Endodermal cell (in vitro differentiated cells): ENCODE data around the gene PDE8A. TPM values are rescaled to one million over a fixed set of nuclear protein-coding genes. Genes with fewer than 3 reads are reported as not detected.

Source experiments
- DNase-seq: peaks from one replicate; pipeline ENCODE4 v3.0.0-alpha.2; 2017
- H3K27ac ChIP-seq: 2 replicates; pipeline ENCODE4 v1.5.1; 2013; ENCODE audit warnings: mild to moderate bottlenecking, low read depth, low read length, moderate library complexity
- H3K27me3 ChIP-seq: 2 replicates; pipeline ENCODE4 v1.6.1; 2013; ENCODE audit warnings: mild to moderate bottlenecking, low read length, moderate library complexity; ENCODE audit not compliant: insufficient read depth, control insufficient read depth, poor library complexity, severe bottlenecking
- H3K36me3 ChIP-seq: 2 replicates; pipeline ENCODE4 v1.7.0; 2013; ENCODE audit warnings: mild to moderate bottlenecking, low read length, moderate library complexity; ENCODE audit not compliant: control insufficient read depth, insufficient read depth
- H3K4me1 ChIP-seq: one replicate; pipeline ENCODE4 v1.7.0; 2013; ENCODE audit warnings: low read length; ENCODE audit not compliant: control insufficient read depth, insufficient read depth
- H3K4me3 ChIP-seq: 2 replicates; pipeline ENCODE4 v1.5.1; 2013; ENCODE audit warnings: mild to moderate bottlenecking, low read length, moderate library complexity
- H3K9ac ChIP-seq: 2 replicates; pipeline ENCODE4 v1.6.1; 2013; ENCODE audit warnings: mild to moderate bottlenecking, low read length, moderate library complexity; ENCODE audit not compliant: poor library complexity, severe bottlenecking; ENCODE audit errors: extremely low read depth
- H3K9me3 ChIP-seq: 2 replicates; pipeline ENCODE4 v1.6.1; 2013; ENCODE audit warnings: mild to moderate bottlenecking, low read length, moderate library complexity; ENCODE audit not compliant: control insufficient read depth
- H3K27ac Mint-ChIP-seq: 2 replicates; pipeline ENCODE4 v1.8.0; 2020; ENCODE audit warnings: mixed read lengths
- H3K27me3 Mint-ChIP-seq: 2 replicates; pipeline ENCODE4 v1.8.0; 2021; ENCODE audit warnings: mild to moderate bottlenecking, mixed read lengths; ENCODE audit not compliant: insufficient read depth
- H3K36me3 Mint-ChIP-seq: 2 replicates; pipeline ENCODE4 v1.8.0; 2020; ENCODE audit warnings: low read depth, mixed read lengths
- H3K4me1 Mint-ChIP-seq: 2 replicates; pipeline ENCODE4 v1.8.0; 2020; ENCODE audit warnings: mixed read lengths
- H3K4me3 Mint-ChIP-seq: 2 replicates; pipeline ENCODE4 v1.8.0; 2020; ENCODE audit warnings: mild to moderate bottlenecking, moderate library complexity, mixed read lengths
- H3K9me3 Mint-ChIP-seq: 2 replicates; pipeline ENCODE4 v1.8.0; 2020; ENCODE audit warnings: mild to moderate bottlenecking, mixed read lengths
- WGBS, 2 experiments: methylation state at CpG; one replicate each; pipeline versions ENCODE4 v1.1.5 to v1.1.7; 2013; ENCODE audit warnings: missing lambda C conversion rate in 2 of 2, mixed read lengths in 1 of 2; ENCODE audit not compliant: insufficient coverage in 1 of 2, insufficient read length in 1 of 2; 5-methylcytosine and 5-hydroxymethylcytosine counted together
- total RNA-seq, 2 donors: library from RNA; stranded (reverse); fragmentation: NEBNext Ultra II Directional in 1 of 2; extraction: Animal tissue kit (Norgen Biotek cat#: 25700) in 1 of 2; gene quantifications; 2 replicates in 1 of 2; 3 replicates in 1 of 2; pipeline ENCODE4 v1.2.1, GENCODE V29; 2021
- TF ChIP-seq, protein P1 (sequence below): fragments of 200-600 bp; sonication (generic); conservative IDR thresholded peaks from 2 replicates; pipeline ENCODE4 v1.5.0; 2021; ENCODE audit warnings: antibody characterized with exemption, mild to moderate bottlenecking

The PDE8A gene
- total RNA-seq, 2 donors from 2014 or later: 14.8 to 15.2 TPM

DNA sequence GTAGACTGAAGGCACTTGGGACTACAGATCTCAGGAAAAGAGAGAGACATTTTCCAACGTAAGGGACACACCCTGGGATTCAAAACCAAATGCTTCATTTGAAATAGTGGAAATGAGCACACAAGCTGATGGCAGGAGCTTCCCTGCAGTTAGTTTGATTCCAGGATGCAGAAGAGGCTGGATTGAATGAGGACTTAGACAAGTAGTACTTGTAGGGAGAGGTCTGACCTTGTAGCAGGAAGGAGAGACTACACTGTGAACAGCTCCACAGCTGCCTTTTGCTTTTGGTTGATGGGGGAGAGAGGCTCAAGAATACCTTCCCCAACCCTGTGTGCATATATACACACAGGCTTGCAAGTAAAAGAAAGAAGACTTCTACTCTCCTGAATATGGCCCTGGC lies 51.5 kb downstream of the PDE8A start:
- DNase-seq: no peak
- H3K27ac ChIP-seq: no peak overlapping the region
- WGBS, 2 experiments: 83 to 90% methylated on average over 1 of the region's 1 CpG
- peaks cover 10% of the 10 kb centered on the region for H3K4me1 ChIP-seq
- Mint-ChIP-seq H3K27ac (no peak overlapping the region), H3K4me3 (no peak overlapping the region), H3K9me3 (no peaks in the 10 kb centered on the region), H3K27me3 (no peaks in the 10 kb centered on the region), H3K36me3 (no peaks in the 10 kb centered on the region), H3K4me1 (peaks cover 41% of the 10 kb centered on the region)
- no peaks in the 10 kb centered on the region for H3K27me3 ChIP-seq
- TF ChIP-seq, protein P1, sequence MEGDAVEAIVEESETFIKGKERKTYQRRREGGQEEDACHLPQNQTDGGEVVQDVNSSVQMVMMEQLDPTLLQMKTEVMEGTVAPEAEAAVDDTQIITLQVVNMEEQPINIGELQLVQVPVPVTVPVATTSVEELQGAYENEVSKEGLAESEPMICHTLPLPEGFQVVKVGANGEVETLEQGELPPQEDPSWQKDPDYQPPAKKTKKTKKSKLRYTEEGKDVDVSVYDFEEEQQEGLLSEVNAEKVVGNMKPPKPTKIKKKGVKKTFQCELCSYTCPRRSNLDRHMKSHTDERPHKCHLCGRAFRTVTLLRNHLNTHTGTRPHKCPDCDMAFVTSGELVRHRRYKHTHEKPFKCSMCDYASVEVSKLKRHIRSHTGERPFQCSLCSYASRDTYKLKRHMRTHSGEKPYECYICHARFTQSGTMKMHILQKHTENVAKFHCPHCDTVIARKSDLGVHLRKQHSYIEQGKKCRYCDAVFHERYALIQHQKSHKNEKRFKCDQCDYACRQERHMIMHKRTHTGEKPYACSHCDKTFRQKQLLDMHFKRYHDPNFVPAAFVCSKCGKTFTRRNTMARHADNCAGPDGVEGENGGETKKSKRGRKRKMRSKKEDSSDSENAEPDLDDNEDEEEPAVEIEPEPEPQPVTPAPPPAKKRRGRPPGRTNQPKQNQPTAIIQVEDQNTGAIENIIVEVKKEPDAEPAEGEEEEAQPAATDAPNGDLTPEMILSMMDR: no peak
- H3K9ac ChIP-seq: no peak overlapping the region
- no peak overlapping the region for H3K4me3 ChIP-seq
- no peaks in the 10 kb centered on the region for H3K36me3 ChIP-seq
- H3K9me3 ChIP-seq: no peaks in the 10 kb centered on the region

DNA sequence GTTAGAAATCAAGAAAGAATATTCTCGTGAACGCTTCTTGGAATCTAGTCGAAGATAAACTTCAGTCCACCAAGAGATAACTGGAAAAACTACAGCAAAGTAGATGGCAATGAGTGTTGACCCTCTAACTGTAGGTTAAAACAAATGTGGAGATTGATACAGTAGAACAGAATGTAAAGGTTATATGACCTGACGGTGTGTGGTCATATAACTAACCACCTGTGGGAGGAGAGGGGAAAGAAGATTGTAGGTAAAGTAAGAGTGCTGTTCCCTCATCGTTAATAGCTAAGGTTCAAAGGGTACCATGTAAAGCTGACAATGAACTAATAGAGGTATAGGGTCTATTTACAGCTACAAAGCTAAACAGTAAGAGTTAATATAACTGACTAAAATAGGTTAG lies 52.6 kb downstream of the PDE8A start:
- TF ChIP-seq, protein P1: no peak
- Histone ChIP-seq H3K27ac (no peak overlapping the region), H3K9me3 (no peaks in the 10 kb centered on the region), H3K4me1 (peaks cover 10% of the 10 kb centered on the region), H3K27me3 (no peaks in the 10 kb centered on the region), H3K4me3 (no peak overlapping the region), H3K36me3 (no peaks in the 10 kb centered on the region), H3K9ac (no peak overlapping the region)
- Mint-ChIP-seq H3K36me3 (no peaks in the 10 kb centered on the region), H3K4me1 (peaks cover 44% of the 10 kb centered on the region), H3K27me3 (no peaks in the 10 kb centered on the region), H3K4me3 (no peak overlapping the region), H3K9me3 (no peaks in the 10 kb centered on the region), H3K27ac (no peak overlapping the region)
- 84 to 86% methylated on average over 4 to 5 of the region's 5 CpGs for WGBS, 2 experiments
- no peak for DNase-seq

DNA sequence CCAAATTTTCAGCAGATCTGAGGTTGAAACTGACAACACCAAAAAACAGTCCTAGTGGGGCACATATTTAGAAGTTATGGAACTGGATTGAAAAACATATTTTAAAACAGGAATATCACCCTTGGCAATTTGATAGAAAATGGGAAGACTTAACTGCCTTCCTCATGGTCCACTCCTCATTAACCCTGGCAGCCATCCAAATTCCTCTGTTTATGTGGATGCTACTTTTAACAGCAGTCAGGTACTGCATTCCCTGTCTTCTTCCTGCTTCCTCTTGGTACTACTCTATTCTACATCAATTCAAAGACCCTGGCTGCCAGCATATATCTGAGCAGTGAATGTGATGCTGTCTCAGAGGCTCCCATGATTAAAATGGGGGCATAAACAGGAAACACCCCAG lies 54.3 kb downstream of the PDE8A start:
- H3K36me3 Mint-ChIP-seq: no peaks in the 10 kb centered on the region
- no peaks in the 10 kb centered on the region for H3K9me3 Mint-ChIP-seq
- H3K27ac ChIP-seq: no peak overlapping the region
- no peaks in the 10 kb centered on the region for H3K9me3 ChIP-seq
- DNase-seq: no peak
- H3K4me1 Mint-ChIP-seq: peaks cover 36% of the 10 kb centered on the region
- H3K4me1 ChIP-seq: peaks cover 6% of the 10 kb centered on the region
- H3K4me3 ChIP-seq: no peak overlapping the region
- no peaks in the 10 kb centered on the region for H3K36me3 ChIP-seq
- TF ChIP-seq, protein P1: no peak
- no peaks in the 10 kb centered on the region for H3K27me3 ChIP-seq
- H3K4me3 Mint-ChIP-seq: no peak overlapping the region
- no peak overlapping the region for H3K9ac ChIP-seq
- no peaks in the 10 kb centered on the region for H3K27me3 Mint-ChIP-seq
- no peak overlapping the region for H3K27ac Mint-ChIP-seq
